ENCODE results near the gene ESPN. TPM values are rescaled to one million over a fixed set of nuclear protein-coding genes. Genes with fewer than 3 reads are reported as not detected.
A peak's percentile ranks its signal among the peaks of the same experiment; 100 is the strongest.

Gene ESPN
- total RNA-seq, 2 experiments from 2014 or later = 2.0 to 3.9 TPM

DNA sequence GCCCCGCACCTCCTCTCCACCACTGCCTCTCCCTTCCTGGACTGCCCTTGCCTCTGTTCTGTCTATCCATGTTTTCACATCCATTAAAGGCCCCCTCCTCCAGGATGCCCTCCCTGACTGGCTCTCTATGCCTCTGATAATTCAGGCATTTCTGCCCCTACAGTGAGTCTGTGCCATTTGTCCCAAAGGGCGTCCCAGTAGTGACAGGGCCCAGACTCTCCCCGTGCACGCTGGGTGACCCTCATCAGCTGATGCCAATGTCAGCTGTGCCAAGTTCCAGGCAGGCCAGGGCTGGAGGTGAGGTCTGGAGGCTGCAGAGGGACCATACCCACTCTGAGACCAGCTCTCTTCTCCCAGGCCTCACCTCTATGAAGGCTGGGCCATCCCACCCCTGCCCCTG, 70.1 kb downstream of the ESPN start:
- Histone ChIP-seq H3K4me1 (ENCODE audit: insufficient read depth, low read length) (peaks cover 66% of the 10 kb centered on the region), H3K4me3 (ENCODE audit: low read length) (no peak overlapping the region), H3K27me3 (ENCODE audit: control insufficient read depth in 1 of 2, insufficient read depth in 2 of 2, low read length in 2 of 2) (no peaks in the 10 kb centered on the region), H3K27ac (ENCODE audit: low read depth in 1 of 2, low read length in 2 of 2) (no peak overlapping the region), H3K9me3 (ENCODE audit: control insufficient read depth in 1 of 2, insufficient read depth in 1 of 2, low read length in 2 of 2) (no peaks in the 10 kb centered on the region), H3K36me3 (ENCODE audit: insufficient read depth, low read length) (no peaks in the 10 kb centered on the region)
- CTCF ChIA-PET = interaction anchor here (1.2 to 1.7 kb wide), 2 partner anchors 8 to 152 kb away, joined by 3 read pairs; no protein-coding TSS in a partner anchor
- DNase-seq (no peak), ATAC-seq (ENCODE audit: poor library complexity) (no peak)
- TF ChIP-seq, protein P1, sequence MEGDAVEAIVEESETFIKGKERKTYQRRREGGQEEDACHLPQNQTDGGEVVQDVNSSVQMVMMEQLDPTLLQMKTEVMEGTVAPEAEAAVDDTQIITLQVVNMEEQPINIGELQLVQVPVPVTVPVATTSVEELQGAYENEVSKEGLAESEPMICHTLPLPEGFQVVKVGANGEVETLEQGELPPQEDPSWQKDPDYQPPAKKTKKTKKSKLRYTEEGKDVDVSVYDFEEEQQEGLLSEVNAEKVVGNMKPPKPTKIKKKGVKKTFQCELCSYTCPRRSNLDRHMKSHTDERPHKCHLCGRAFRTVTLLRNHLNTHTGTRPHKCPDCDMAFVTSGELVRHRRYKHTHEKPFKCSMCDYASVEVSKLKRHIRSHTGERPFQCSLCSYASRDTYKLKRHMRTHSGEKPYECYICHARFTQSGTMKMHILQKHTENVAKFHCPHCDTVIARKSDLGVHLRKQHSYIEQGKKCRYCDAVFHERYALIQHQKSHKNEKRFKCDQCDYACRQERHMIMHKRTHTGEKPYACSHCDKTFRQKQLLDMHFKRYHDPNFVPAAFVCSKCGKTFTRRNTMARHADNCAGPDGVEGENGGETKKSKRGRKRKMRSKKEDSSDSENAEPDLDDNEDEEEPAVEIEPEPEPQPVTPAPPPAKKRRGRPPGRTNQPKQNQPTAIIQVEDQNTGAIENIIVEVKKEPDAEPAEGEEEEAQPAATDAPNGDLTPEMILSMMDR (IDR thresholded peaks at IDR 0.05) = no peak
- Mint-ChIP-seq H3K4me3 (no peak overlapping the region), H3K27me3 (peaks cover 4% of the 10 kb centered on the region), H3K9me3 (no peaks in the 10 kb centered on the region), H3K27ac (no peak overlapping the region), H3K4me1 (ENCODE audit: low read depth) (peaks cover 40% of the 10 kb centered on the region), H3K36me3 (ENCODE audit: low read depth) (no peaks in the 10 kb centered on the region)
- intact Hi-C loops (cut with DNase I, micrococcal nuclease) = no loop called here
- POLR2A ChIA-PET = no interaction called here

DNA sequence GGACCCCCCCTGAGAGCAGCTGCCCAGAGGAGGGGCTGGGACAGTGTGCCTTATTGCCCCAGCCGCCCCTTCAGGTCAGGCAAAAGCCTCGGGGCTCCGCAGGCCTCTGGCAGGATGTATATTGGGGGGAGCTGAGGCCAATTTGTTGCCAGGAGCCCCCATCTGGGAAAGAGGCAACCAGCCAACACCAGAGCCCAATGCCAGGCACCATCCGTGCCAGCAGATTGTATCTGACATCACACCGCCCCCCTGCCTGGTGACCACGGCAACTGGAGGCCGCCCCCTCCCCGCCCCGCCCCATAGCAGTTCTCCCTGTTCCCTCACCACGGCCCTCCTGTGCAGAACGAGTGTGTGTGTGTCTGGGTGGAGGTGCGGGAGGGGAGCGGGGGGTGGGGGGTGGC, 70.5 kb downstream of the ESPN start:
- Mint-ChIP-seq H3K9me3 (no peaks in the 10 kb centered on the region), H3K36me3 (ENCODE audit: low read depth) (no peaks in the 10 kb centered on the region), H3K27me3 (peaks cover 4% of the 10 kb centered on the region), H3K4me3 (no peak overlapping the region), H3K27ac (no peak overlapping the region), H3K4me1 (ENCODE audit: low read depth) (peaks cover 40% of the 10 kb centered on the region)
- Histone ChIP-seq H3K36me3 (ENCODE audit: insufficient read depth, low read length) (no peaks in the 10 kb centered on the region), H3K27me3 (ENCODE audit: control insufficient read depth in 1 of 2, insufficient read depth in 2 of 2, low read length in 2 of 2) (no peaks in the 10 kb centered on the region), H3K4me1 (ENCODE audit: insufficient read depth, low read length) (peaks cover 62% of the 10 kb centered on the region), H3K4me3 (ENCODE audit: low read length) (no peak overlapping the region), H3K9me3 (ENCODE audit: control insufficient read depth in 1 of 2, insufficient read depth in 1 of 2, low read length in 2 of 2) (no peaks in the 10 kb centered on the region), H3K27ac (ENCODE audit: low read depth in 1 of 2, low read length in 2 of 2) (no peak overlapping the region)
- peak in 3 of 14 experiments; percentile 32 to 55 (median 49) for DNase-seq
- intact Hi-C loops (cut with DNase I, micrococcal nuclease) = no loop called here
- ChIA-PET POLR2A (no interaction called here), CTCF (interaction anchor here (1.2 to 1.7 kb wide), 2 partner anchors 9 to 151 kb away, joined by 3 read pairs; no protein-coding TSS in a partner anchor)
- peak; percentile 15 for ATAC-seq (ENCODE audit: poor library complexity)
- TF ChIP-seq, protein P1 (IDR thresholded peaks at IDR 0.05) = no peak

DNA sequence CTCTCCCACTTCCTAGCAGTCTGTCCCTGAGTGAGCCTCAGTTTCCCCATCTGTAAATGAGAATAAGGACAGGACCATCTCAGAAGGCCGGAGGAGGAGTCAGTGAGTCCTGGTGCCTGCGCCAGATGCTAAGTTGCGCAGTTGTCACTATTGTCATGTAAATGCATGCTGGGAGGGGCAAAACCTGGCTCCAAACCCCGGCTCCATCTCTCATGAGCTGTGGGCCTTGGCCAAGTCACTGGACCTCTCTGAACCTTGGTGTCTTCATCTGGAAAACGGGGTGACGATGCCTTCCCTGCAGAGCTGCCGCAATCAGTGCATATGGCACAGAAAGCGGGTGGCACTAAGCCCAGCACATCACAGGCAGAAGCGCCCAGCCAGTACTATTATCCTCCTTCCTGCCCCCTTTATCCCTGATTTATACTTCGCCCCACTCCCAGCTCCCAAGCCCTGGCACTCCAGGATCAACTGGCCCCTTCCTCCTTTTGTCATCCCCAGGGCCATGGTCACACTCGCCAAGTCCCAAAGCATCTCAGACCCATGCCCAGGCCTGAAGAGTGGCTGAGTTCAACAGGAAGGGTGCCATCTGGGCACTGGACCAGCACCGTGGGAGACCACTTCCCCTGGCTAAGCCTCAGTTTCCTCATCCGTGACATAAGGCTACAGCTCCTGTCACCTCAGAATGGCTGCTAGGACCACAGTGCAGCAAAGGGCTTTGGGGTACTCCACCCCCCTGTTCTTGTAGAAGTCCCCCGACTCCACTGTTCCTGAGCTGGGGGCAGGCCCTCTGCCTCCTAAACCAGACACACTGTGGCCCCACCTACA, 71.2 kb downstream of the ESPN start:
- H3K27me3 ChIP-seq (ENCODE audit: control insufficient read depth in 1 of 2, insufficient read depth in 2 of 2, low read length in 2 of 2) = no peaks in the 10 kb centered on the region
- DNase-seq = no peak
- Mint-ChIP-seq H3K27me3 (peaks cover 4% of the 10 kb centered on the region), H3K9me3 (no peaks in the 10 kb centered on the region), H3K4me3 (peak overlapping the region; percentile 67), H3K27ac (no peak overlapping the region), H3K36me3 (ENCODE audit: low read depth) (no peaks in the 10 kb centered on the region), H3K4me1 (ENCODE audit: low read depth) (peaks cover 40% of the 10 kb centered on the region)
- TF ChIP-seq, protein P1 (IDR thresholded peaks at IDR 0.05) = no peak
- H3K36me3 ChIP-seq (ENCODE audit: insufficient read depth, low read length) = no peaks in the 10 kb centered on the region
- ChIA-PET POLR2A (interaction anchor here (0.9 kb wide), 1 partner anchor 106 kb away, joined by 3 read pairs; no protein-coding TSS in a partner anchor), CTCF (interaction anchor here (1.2 to 1.7 kb wide), 3 partner anchors 10 to 150 kb away, joined by 3 to 4 read pairs (median 3); no protein-coding TSS in a partner anchor)
- intact Hi-C loops (cut with DNase I, micrococcal nuclease) = no loop called here
- no peak overlapping the region for H3K27ac ChIP-seq (ENCODE audit: low read depth in 1 of 2, low read length in 2 of 2)
- peaks cover 55% of the 10 kb centered on the region for H3K4me1 ChIP-seq (ENCODE audit: insufficient read depth, low read length)
- H3K9me3 ChIP-seq (ENCODE audit: control insufficient read depth in 1 of 2, insufficient read depth in 1 of 2, low read length in 2 of 2) = no peaks in the 10 kb centered on the region
- H3K4me3 ChIP-seq (ENCODE audit: low read length) = no peak overlapping the region
- no peak for ATAC-seq (ENCODE audit: poor library complexity)
